GM19463 (cell line): ENCODE results near the gene POLK.
"Not testable (repeated sequence)": the region's sequence is repeated elsewhere in the genome, so short reads cannot be mapped to it uniquely, and the experiment has no call there.

ENCODE experiments used
- ATAC-seq: cut with Tn5 transposase; IDR thresholded peaks from one replicate; pipeline ENCODE4 v1.9.1; 2021; ENCODE audit warnings: mild to moderate bottlenecking, moderate library complexity; ENCODE audit not compliant: unreplicated experiment

The POLK gene

GRCh38 chr5:75546830-75547229 is 35.1 kb downstream of the POLK start:
- no peak for ATAC-seq

GRCh38 chr5:75547812-75548211 is 36.1 kb downstream of the POLK start:
- ATAC-seq = no peak

GRCh38 chr5:75550597-75550996 is 38.9 kb downstream of the POLK start:
- ATAC-seq = no peak

GRCh38 chr5:75551471-75551870 is 39.8 kb downstream of the POLK start:
- ATAC-seq = no peak

GRCh38 chr5:75552764-75553163 is 41.1 kb downstream of the POLK start:
- no peak for ATAC-seq

- ATAC-seq = no peak
These were observed 41.7 kb downstream of the POLK start for GRCh38 chr5:75553358-75553757.

GRCh38 chr5:75558221-75558620 is 46.5 kb downstream of the POLK start:
- no peak for ATAC-seq

- no peak for ATAC-seq
These were observed 47.4 kb downstream of the POLK start for GRCh38 chr5:75558981-75559632.

- ATAC-seq = not testable (repeated sequence)
These were observed 49.0 kb downstream of the POLK start for GRCh38 chr5:75560655-75561054.

GRCh38 chr5:75565991-75566709 is 54.5 kb downstream of the POLK start:
- not testable (repeated sequence) for ATAC-seq

GRCh38 chr5:75566710-75567309 is 55.1 kb downstream of the POLK start:
- peak; percentile 73 for ATAC-seq

GRCh38 chr5:75567710-75568109 is 56.0 kb downstream of the POLK start:
- ATAC-seq = peak; percentile 49

- ATAC-seq = no peak
These were observed 56.5 kb downstream of the POLK start for GRCh38 chr5:75568202-75568601.

GRCh38 chr5:75571547-75571946 is 59.9 kb downstream of the POLK start:
- ATAC-seq = no peak

GRCh38 chr5:75574791-75575190 is 63.1 kb downstream of the POLK start:
- no peak for ATAC-seq

GRCh38 chr5:75578280-75578679 is 66.6 kb downstream of the POLK start:
- ATAC-seq = not testable (repeated sequence)

- no peak for ATAC-seq
These were observed 73.0 kb downstream of the POLK start for GRCh38 chr5:75584641-75585040.

- ATAC-seq = no peak
These were observed 77.0 kb downstream of the POLK start for GRCh38 chr5:75588666-75589065.

- no peak for ATAC-seq
These were observed 88.8 kb downstream of the POLK start for GRCh38 chr5:75600535-75600934.

- no peak for ATAC-seq
These were observed 89.9 kb downstream of the POLK start for GRCh38 chr5:75601567-75601966.

GRCh38 chr5:75601996-75602395 is 90.3 kb downstream of the POLK start:
- no peak for ATAC-seq

- no peak for ATAC-seq
These were observed 91.7 kb downstream of the POLK start for GRCh38 chr5:75603371-75603770.
